Keratinocyte (primary cell): ENCODE data around the gene GTF2H3.

Experiments
- EZH2 ChIP-seq: IDR thresholded peaks from one replicate; pipeline ENCODE4 v1.6.1; 2012; ENCODE audit warnings: inconsistent platforms, mild to moderate bottlenecking, low read length, moderate library complexity
- TF ChIP-seq, protein P1 (sequence below), 3 experiments: IDR thresholded peaks in 1 of 3; conservative IDR thresholded peaks in 1 of 3; optimal IDR thresholded peaks in 1 of 3; 2 replicates in 2 of 3; 3 replicates in 1 of 3; pipeline versions ENCODE3 to v1.5.1; 2011; ENCODE audit warnings: low read length in 3 of 3, mild to moderate bottlenecking in 3 of 3, moderate library complexity in 2 of 3, control low read depth in 1 of 3, inconsistent platforms in 1 of 3; ENCODE audit not compliant: insufficient read depth in 2 of 3; ENCODE audit errors: extremely low read depth in 1 of 3

- TF ChIP-seq, protein P1, sequence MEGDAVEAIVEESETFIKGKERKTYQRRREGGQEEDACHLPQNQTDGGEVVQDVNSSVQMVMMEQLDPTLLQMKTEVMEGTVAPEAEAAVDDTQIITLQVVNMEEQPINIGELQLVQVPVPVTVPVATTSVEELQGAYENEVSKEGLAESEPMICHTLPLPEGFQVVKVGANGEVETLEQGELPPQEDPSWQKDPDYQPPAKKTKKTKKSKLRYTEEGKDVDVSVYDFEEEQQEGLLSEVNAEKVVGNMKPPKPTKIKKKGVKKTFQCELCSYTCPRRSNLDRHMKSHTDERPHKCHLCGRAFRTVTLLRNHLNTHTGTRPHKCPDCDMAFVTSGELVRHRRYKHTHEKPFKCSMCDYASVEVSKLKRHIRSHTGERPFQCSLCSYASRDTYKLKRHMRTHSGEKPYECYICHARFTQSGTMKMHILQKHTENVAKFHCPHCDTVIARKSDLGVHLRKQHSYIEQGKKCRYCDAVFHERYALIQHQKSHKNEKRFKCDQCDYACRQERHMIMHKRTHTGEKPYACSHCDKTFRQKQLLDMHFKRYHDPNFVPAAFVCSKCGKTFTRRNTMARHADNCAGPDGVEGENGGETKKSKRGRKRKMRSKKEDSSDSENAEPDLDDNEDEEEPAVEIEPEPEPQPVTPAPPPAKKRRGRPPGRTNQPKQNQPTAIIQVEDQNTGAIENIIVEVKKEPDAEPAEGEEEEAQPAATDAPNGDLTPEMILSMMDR (optimal IDR thresholded peaks at IDR 0.05 in 1 of 3, IDR thresholded peaks at IDR 0.05 in 1 of 3, conservative IDR thresholded peaks at IDR 0.05 in 1 of 3; ENCODE audit: extremely low read depth in 1 of 3, insufficient read depth in 2 of 3, low read length in 3 of 3): no peak
- no peak for TF ChIP-seq EZH2
Measured at GRCh38 chr12:123676616-123677320, 43.1 kb downstream of the GTF2H3 start.
